ENCODE data around the gene POPDC2. TPM values are rescaled to one million over a fixed set of nuclear protein-coding genes. Genes with fewer than 3 reads are reported as not detected.

Gene POPDC2
- total and polyA plus RNA-seq, 10 of the 15 experiments (the other 5 are each of a cell fraction or from before 2014, with no cell fraction given) = 1.8 to 12.7 (median 3.5) TPM

- TF ChIP-seq PKNOX1 (IDR thresholded peaks at IDR 0.05) (no peak), RFX5 (IDR thresholded peaks at IDR 0.05; ENCODE audit: low read depth, low read length) (no peak), CBX5 (IDR thresholded peaks at IDR 0.05; ENCODE audit: low read depth) (0 out of 2 replicates have a peak, but pooled peaks have one; percentile 66), BCL11A (IDR thresholded peaks at IDR 0.05; ENCODE audit: low read depth, low read length) (no peak), SMARCA5 (IDR thresholded peaks at IDR 0.05) (peak; percentile 92), RAD21 (IDR thresholded peaks at IDR 0.05; ENCODE audit: insufficient read depth, low read depth, low read length) (peak; percentile 82), RUNX3 (IDR thresholded peaks at IDR 0.05; ENCODE audit: low read length) (peak; percentile 44; the same call in 1 of the 2 replicates), EGR1 (IDR thresholded peaks at IDR 0.05; ENCODE audit: borderline replicate concordance in 1 of 2, low read depth in 2 of 2, low read length in 2 of 2) (peak in 1 of 2 experiments; percentile 16; a peak in 1 of 3 replicates), NKRF (conservative IDR thresholded peaks at IDR 0.05) (peak; percentile 52; the same call in 1 of the 2 replicates), TAF1 (IDR thresholded peaks at IDR 0.05; ENCODE audit: borderline replicate concordance, low read depth, low read length) (peak; percentile 22), ZNF24 (IDR thresholded peaks at IDR 0.05) (no peak; the same call in 1 of the 2 replicates), ATF2 (IDR thresholded peaks at IDR 0.05; ENCODE audit: low read length) (no peak)
Observed at GRCh38 chr3:119600732-119601131, 59.7 kb downstream of the POPDC2 start (continued).
